ENCODE measurements around the gene MAGI2.
"Not testable (repeated sequence)": the region's sequence is repeated elsewhere in the genome, so short reads cannot be mapped to it uniquely, and the experiment has no call there.

Gene MAGI2

DNA sequence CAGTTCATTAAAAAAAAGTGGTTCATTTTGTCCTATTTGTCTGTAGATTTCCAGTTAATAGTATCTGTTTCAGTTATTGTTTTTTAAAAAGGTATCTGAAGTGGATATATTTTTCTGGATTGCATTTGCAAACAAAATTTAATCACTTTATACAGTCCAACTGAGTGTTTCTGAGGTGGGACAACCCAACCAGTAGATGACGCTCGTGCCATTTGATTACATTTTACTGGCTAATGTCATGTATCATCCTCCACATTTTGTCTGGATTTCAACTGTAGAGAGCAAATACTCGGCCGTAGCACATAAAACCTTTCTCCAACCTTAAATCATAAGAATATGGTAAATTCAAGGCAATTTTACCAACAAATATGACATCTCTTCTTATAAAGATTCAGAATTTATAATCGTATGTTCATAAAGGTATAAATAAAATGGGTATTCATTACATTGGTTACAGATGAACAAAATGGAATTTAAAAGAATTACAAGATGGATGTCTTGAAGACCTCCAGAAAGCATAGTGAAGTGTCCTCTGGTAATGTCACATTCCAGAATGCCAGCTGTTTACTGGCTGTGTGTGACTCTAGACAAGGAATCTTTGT lies 865.9 kb downstream of the MAGI2 start:
- no peak overlapping the region for H3K4me3 ChIP-seq (ENCODE audit: low read depth, low read length)
- TF ChIP-seq, protein P1, sequence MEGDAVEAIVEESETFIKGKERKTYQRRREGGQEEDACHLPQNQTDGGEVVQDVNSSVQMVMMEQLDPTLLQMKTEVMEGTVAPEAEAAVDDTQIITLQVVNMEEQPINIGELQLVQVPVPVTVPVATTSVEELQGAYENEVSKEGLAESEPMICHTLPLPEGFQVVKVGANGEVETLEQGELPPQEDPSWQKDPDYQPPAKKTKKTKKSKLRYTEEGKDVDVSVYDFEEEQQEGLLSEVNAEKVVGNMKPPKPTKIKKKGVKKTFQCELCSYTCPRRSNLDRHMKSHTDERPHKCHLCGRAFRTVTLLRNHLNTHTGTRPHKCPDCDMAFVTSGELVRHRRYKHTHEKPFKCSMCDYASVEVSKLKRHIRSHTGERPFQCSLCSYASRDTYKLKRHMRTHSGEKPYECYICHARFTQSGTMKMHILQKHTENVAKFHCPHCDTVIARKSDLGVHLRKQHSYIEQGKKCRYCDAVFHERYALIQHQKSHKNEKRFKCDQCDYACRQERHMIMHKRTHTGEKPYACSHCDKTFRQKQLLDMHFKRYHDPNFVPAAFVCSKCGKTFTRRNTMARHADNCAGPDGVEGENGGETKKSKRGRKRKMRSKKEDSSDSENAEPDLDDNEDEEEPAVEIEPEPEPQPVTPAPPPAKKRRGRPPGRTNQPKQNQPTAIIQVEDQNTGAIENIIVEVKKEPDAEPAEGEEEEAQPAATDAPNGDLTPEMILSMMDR (IDR thresholded peaks at IDR 0.05; ENCODE audit: low read depth, low read length), result peak; percentile 59; the same call in 1 of the 2 replicates

DNA sequence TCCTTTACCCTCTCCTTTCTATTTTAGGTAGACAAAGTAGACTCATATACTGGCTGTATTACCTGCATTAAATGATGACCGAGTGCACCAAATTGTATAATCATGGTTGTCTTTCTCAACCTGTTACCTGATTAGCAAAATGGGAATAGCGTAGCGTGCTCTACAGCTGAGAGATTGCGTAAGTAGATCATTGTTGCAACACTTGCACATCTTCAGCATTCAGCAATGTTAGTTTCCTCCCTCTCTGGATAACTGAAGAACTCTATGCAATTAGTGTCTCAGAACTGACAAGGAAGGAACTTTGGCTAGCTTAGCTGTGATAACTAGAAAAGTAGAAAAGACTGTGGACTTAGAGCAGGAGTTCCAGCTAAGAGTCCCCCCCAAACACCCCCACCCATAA lies 867.5 kb downstream of the MAGI2 start:
- H3K4me3 ChIP-seq (ENCODE audit: low read depth, low read length), result no peak overlapping the region

DNA sequence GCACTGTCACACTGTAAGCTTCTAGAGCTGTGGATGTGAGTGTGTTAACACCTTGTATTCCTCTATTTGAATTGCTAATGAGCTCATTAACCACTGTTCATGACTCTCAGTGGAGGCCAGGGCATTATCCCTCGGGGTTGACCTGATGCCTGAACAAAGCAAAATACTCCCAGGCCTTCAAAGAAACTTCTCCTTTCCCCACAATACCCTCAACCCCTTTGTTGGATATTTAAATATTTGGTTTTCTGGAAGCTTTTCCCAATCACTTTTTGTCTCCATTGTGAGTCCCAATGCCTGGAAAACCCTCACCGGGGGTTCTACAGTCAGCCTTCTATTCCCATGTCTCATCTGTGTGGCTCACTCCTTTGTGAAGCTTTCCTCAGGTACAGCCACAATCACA lies 874.8 kb downstream of the MAGI2 start:
- TF ChIP-seq, protein P1 (IDR thresholded peaks at IDR 0.05; ENCODE audit: low read depth, low read length), result no peak
- no peak overlapping the region for H3K4me3 ChIP-seq (ENCODE audit: low read depth, low read length)

More for the DNA sequence above, 867.5 kb downstream of the MAGI2 start:
- TF ChIP-seq, protein P1 (IDR thresholded peaks at IDR 0.05; ENCODE audit: low read depth, low read length), result no peak

DNA sequence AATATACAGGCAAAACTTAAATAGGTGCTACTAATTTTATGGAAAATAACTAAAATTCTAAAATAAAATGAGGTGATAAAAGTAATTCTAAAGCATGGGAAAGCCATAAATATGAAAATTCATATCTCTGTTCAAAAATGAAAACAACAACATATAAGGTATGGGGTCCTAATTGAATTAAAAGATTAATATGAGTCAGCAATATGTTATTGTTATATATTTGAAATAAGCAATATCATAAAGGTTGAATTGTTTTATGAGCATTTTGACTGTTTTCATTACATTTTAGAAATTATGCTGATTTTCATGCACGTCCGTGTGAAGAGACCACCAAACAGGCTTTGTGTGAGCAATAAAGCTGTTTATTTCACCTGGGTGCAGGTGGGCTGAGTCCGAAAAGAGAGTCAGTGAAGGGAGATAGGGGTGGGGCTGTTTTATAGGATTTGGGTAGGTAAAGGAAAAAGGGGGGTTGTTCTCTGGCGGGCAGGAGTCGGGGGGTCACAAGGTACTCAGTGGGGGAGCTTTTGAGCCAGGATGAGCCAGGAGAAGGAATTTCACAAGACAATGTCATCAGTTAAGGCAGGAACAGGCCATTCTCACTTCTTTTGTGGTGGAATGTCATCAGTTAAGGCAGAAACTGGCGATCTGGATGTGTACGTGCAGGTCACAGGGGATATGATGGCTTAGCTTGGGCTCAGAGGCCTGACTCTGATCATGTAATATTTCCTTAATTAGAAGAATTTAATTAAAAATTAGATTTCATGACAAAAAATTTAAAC lies 876.1 kb downstream of the MAGI2 start:
- not testable (repeated sequence) for H3K4me3 ChIP-seq (ENCODE audit: low read depth, low read length)

DNA sequence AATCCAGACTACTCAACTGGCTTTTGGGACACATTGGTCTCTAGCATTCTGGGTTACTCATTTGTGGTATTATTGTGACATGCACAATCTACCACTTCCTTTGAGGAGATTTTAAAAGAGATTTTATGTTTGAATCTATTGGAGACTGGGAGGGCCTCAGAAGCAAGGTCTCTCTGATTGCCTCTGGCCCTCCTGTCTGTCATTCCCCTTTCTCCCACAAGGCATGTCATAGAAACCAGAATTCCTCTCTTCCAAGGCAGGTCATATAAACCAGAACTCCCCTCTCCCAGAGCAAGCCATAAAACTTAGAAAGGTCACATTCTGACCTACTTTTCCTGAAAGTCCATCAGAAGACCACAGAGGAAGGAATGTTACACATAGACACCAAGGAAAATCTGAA lies 877.2 kb downstream of the MAGI2 start:
- TF ChIP-seq, protein P1 (IDR thresholded peaks at IDR 0.05; ENCODE audit: low read depth, low read length), result no peak
- no peak overlapping the region for H3K4me3 ChIP-seq (ENCODE audit: low read depth, low read length)

DNA sequence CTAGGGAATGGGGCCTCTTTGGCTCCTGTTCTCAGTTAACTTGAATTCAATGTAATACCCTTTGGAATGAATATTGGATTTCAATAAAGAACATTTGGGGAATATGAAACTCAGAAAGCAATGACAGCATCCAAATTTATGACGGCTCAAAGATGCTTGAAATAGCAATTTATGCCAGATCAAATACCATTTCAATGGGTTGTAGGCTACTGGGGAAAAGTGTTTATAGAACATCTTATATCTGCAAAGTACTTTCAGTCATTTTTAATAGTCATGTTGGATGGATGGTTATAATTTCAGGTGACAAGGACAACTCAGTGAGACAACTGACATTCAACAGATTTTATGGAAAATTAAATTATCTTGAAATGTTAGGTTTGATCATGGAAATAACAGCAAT lies 882.2 kb downstream of the MAGI2 start:
- TF ChIP-seq, protein P1 (IDR thresholded peaks at IDR 0.05; ENCODE audit: low read depth, low read length), result no peak

DNA sequence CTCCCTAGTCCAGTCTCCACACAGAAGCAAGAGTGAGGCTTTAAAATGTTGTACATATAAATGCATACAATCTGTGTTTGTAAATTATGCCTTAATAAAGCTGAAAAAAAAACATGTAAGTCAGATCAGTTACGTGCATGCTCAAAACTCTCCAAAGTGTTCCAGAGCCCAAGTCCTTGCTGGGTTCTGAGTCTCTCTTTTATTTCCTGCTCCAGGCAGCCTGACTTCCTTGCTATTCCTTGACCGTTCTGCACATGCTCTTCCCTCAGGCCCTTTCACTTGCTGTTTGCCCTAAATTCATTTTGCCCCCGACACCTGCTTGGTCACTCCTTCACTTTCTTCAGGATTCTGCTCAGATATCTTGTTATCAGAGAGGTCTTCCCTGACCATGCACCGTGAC lies 884.8 kb downstream of the MAGI2 start:
- TF ChIP-seq, protein P1 (IDR thresholded peaks at IDR 0.05; ENCODE audit: low read depth, low read length), result no peak
- no peak overlapping the region for H3K4me3 ChIP-seq (ENCODE audit: low read depth, low read length)

More for the DNA sequence above, 882.2 kb downstream of the MAGI2 start:
- no peak overlapping the region for H3K4me3 ChIP-seq (ENCODE audit: low read depth, low read length)
